H1 (cell line): ENCODE measurements around the gene UBASH3A. TPM values are rescaled to one million over a fixed set of nuclear protein-coding genes. Genes with fewer than 3 reads are reported as not detected.

ENCODE experiments used
- CTCF ChIA-PET: fragments of 300-600 bp; sonication (Branson Sonifier 250); formaldehyde crosslinking; loops from one replicate; lab custom pipeline; 2021; ENCODE audit not compliant: partially characterized antibody; lab: Charles Lee
- POLR2A ChIA-PET: fragments of 300-600 bp; sonication (Branson Sonifier 250); formaldehyde crosslinking; loops from one replicate; lab custom pipeline; 2021; ENCODE audit warnings: inconsistent platforms; ENCODE audit not compliant: partially characterized antibody; lab: Charles Lee
- DNase-seq, 2 experiments: peaks; one replicate each; pipeline versions ENCODE4 v3.0.0 to v3.0.0-alpha.2; 2010 to 2022; ENCODE audit warnings: low spot score in 2 of 2, low read depth in 1 of 2, mixed read lengths in 1 of 2
- FAIRE-seq: peaks from 2 replicates; lab custom pipeline; 2011; peaks lifted over from hg19 to GRCh38; lab: Jason Lieb, UNC
- H2AFZ ChIP-seq: 2 replicates; pipeline ENCODE4 v1.8.1; 2012; ENCODE audit warnings: low read length, inconsistent platforms
- H2AK5ac ChIP-seq: 2 replicates; pipeline ENCODE4 v1.6.1; 2013; ENCODE audit warnings: low read depth, low read length
- H2BK120ac ChIP-seq: replicated peaks from 2 replicates; pipeline ENCODE3; 2013; ENCODE audit warnings: low read depth, low read length, inconsistent platforms
- H2BK12ac ChIP-seq: 2 replicates; pipeline ENCODE4 v1.6.1; 2013; ENCODE audit warnings: low read depth, low read length
- H2BK15ac ChIP-seq: 2 replicates; pipeline ENCODE4 v1.6.1; 2013; ENCODE audit warnings: low read length
- H2BK20ac ChIP-seq: 2 replicates; pipeline ENCODE4 v1.6.1; 2013; ENCODE audit warnings: low read length
- H2BK5ac ChIP-seq: 2 replicates; pipeline ENCODE4 v1.6.1; 2013; ENCODE audit warnings: low read depth, low read length
- H3K14ac ChIP-seq: 2 replicates; pipeline ENCODE4 v1.6.1; 2013; ENCODE audit warnings: inconsistent platforms; ENCODE audit not compliant: insufficient read length
- H3K18ac ChIP-seq: 2 replicates; pipeline ENCODE4 v1.6.1; 2013; ENCODE audit warnings: low read length; ENCODE audit errors: extremely low read depth
- H3K23ac ChIP-seq: 2 replicates; pipeline ENCODE4 v1.6.1; 2013; ENCODE audit warnings: inconsistent platforms; ENCODE audit not compliant: insufficient read length
- H3K23me2 ChIP-seq: 2 replicates; pipeline ENCODE4 v1.6.1; 2013; ENCODE audit warnings: low read depth, low read length
- H3K27ac ChIP-seq: 2 replicates; pipeline ENCODE4 v1.6.1; 2011; ENCODE audit warnings: low read depth, low read length, inconsistent platforms
- H3K27me3 ChIP-seq, 4 experiments: replicated peaks in 1 of 4; 1 replicate in 1 of 4; 2 replicates in 3 of 4; pipeline versions ENCODE4 v1.6.1 to v1.8.1; 2011 to 2013; ENCODE audit warnings: low read length in 3 of 4, mild to moderate bottlenecking in 3 of 4, inconsistent platforms in 2 of 4, mixed read lengths in 2 of 4, moderate library complexity in 1 of 4; ENCODE audit not compliant: control insufficient read depth in 3 of 4, insufficient read depth in 3 of 4; ENCODE audit errors: extremely low read depth in 1 of 4
- H3K36me3 ChIP-seq, 4 experiments: 2 replicates each; pipeline versions ENCODE4 v1.6.1 to v1.8.1; 2011 to 2013; ENCODE audit warnings: mild to moderate bottlenecking in 4 of 4, low read length in 3 of 4, moderate library complexity in 2 of 4, control low read depth in 1 of 4, inconsistent platforms in 1 of 4; ENCODE audit not compliant: insufficient read depth in 4 of 4, control insufficient read depth in 2 of 4
- H3K4ac ChIP-seq: replicated peaks from 2 replicates; pipeline ENCODE3; 2013; ENCODE audit warnings: low read length, low read depth, mixed read lengths, inconsistent platforms; ENCODE audit not compliant: insufficient read length
- H3K4me1 ChIP-seq, 4 experiments: replicated peaks in 1 of 4; 1 replicate in 1 of 4; 2 replicates in 3 of 4; pipeline versions ENCODE4 v1.6.1 to v1.8.1; 2011 to 2013; ENCODE audit warnings: low read length in 3 of 4, inconsistent platforms in 2 of 4, mixed read lengths in 1 of 4; ENCODE audit not compliant: insufficient read depth in 4 of 4, control insufficient read depth in 3 of 4
- H3K4me2 ChIP-seq, 2 experiments: 2 replicates each; pipeline versions ENCODE4 v1.6.1 to v1.8.1; 2011 to 2013; ENCODE audit warnings: low read depth in 2 of 2, low read length in 2 of 2, control low read depth in 1 of 2, inconsistent platforms in 1 of 2, mild to moderate bottlenecking in 1 of 2; ENCODE audit not compliant: insufficient read depth in 1 of 2
- H3K4me3 ChIP-seq, 4 experiments: fragments of 200-600, 300-600 bp in 1 of 4; sonication (generic), shearing (Covaris generic), sonication (Bioruptor Twin) in 1 of 4; 2 replicates each; pipeline versions ENCODE4 v1.5.1 to v1.8.1; 2011 to 2016; ENCODE audit warnings: low read length in 4 of 4, low read depth in 3 of 4, control low read depth in 2 of 4, inconsistent platforms in 2 of 4, mild to moderate bottlenecking in 2 of 4, mixed read lengths in 1 of 4, moderate library complexity in 1 of 4; ENCODE audit not compliant: insufficient read depth in 2 of 4; ENCODE audit errors: extremely low read depth in 1 of 4
- H3K56ac ChIP-seq: replicated peaks from 2 replicates; pipeline ENCODE3; 2013; ENCODE audit warnings: low read depth, mild to moderate bottlenecking, mixed read lengths, low read length, inconsistent platforms; ENCODE audit not compliant: insufficient read length
- H3K79me1 ChIP-seq: 2 replicates; pipeline ENCODE4 v1.6.1; 2013; ENCODE audit warnings: low read depth, low read length, control low read depth
- H3K79me2 ChIP-seq, 2 experiments: 2 replicates each; pipeline versions ENCODE4 v1.6.1 to v1.8.1; 2012 to 2013; ENCODE audit warnings: low read length in 2 of 2, mild to moderate bottlenecking in 2 of 2, inconsistent platforms in 1 of 2; ENCODE audit not compliant: insufficient read depth in 2 of 2, control insufficient read depth in 1 of 2
- H3K9ac ChIP-seq, 4 experiments: replicated peaks in 1 of 4; 1 replicate in 1 of 4; 2 replicates in 3 of 4; pipeline versions ENCODE4 v1.6.1 to v1.8.1; 2011 to 2013; ENCODE audit warnings: low read depth in 3 of 4, low read length in 3 of 4, control low read depth in 2 of 4, mild to moderate bottlenecking in 2 of 4, moderate library complexity in 2 of 4, inconsistent platforms in 1 of 4; ENCODE audit errors: extremely low read depth in 1 of 4
- H3K9me3 ChIP-seq, 2 experiments: 2 replicates each; pipeline versions ENCODE4 v1.6.1 to v1.8.1; 2012 to 2013; ENCODE audit warnings: mild to moderate bottlenecking in 2 of 2, moderate library complexity in 2 of 2, control low read depth in 1 of 2, inconsistent platforms in 1 of 2, low read depth in 1 of 2, low read length in 1 of 2, mixed read lengths in 1 of 2; ENCODE audit not compliant: insufficient read depth in 2 of 2
- H4K20me1 ChIP-seq, 2 experiments: replicated peaks in 1 of 2; 2 replicates each; pipeline versions ENCODE3 to v1.8.1; 2011 to 2013; ENCODE audit warnings: inconsistent platforms in 2 of 2, low read length in 2 of 2, mild to moderate bottlenecking in 1 of 2; ENCODE audit not compliant: insufficient read depth in 2 of 2, control insufficient read depth in 1 of 2
- H4K5ac ChIP-seq: 2 replicates; pipeline ENCODE4 v1.6.1; 2013; ENCODE audit warnings: low read length, low read depth, mixed read lengths, inconsistent platforms; ENCODE audit not compliant: insufficient read length
- H4K8ac ChIP-seq: 2 replicates; pipeline ENCODE4 v1.8.0; 2013; ENCODE audit warnings: mild to moderate bottlenecking, moderate library complexity, low read length, inconsistent platforms; ENCODE audit not compliant: insufficient read depth; ENCODE audit errors: extremely low read depth
- H4K91ac ChIP-seq: replicated peaks from 2 replicates; pipeline ENCODE3; 2013; ENCODE audit warnings: low read length, mixed read lengths, inconsistent platforms; ENCODE audit not compliant: insufficient read length
- E2F6 ChIP-seq: IDR thresholded peaks from 2 replicates; pipeline ENCODE4 v1.6.1; 2012; ENCODE audit warnings: inconsistent platforms
- RAD21 ChIP-seq, 2 experiments: IDR thresholded peaks in 1 of 2; conservative IDR thresholded peaks in 1 of 2; 2 replicates each; pipeline ENCODE4 v1.6.1; 2011; ENCODE audit warnings: low read depth in 2 of 2, low read length in 2 of 2, improper control_type of control experiment in 1 of 2, inconsistent platforms in 1 of 2, mild to moderate bottlenecking in 1 of 2, moderate library complexity in 1 of 2
- SIN3A ChIP-seq, 2 experiments: IDR thresholded peaks in 1 of 2; conservative IDR thresholded peaks in 1 of 2; 2 replicates each; pipeline ENCODE4 v1.6.1; 2011 to 2012; ENCODE audit warnings: low read length in 2 of 2, improper control_type of control experiment in 1 of 2, low read depth in 1 of 2, mild to moderate bottlenecking in 1 of 2
- SIX5 ChIP-seq: IDR thresholded peaks from 2 replicates; pipeline ENCODE4 v1.6.1; 2011; ENCODE audit warnings: mild to moderate bottlenecking, low read depth, low read length
- SUZ12 ChIP-seq: fragments of 200-600 bp; sonication (generic); IDR thresholded peaks from 2 replicates; pipeline ENCODE4 v1.6.1; 2012; ENCODE audit warnings: mild to moderate bottlenecking, inconsistent platforms, low read length, moderate library complexity, mixed read lengths
- ZNF274 ChIP-seq: IDR thresholded peaks from 2 replicates; pipeline ENCODE4 v1.7.0; 2012; ENCODE audit warnings: low read length, borderline replicate concordance; ENCODE audit errors: extremely low read depth
- WGBS, 2 experiments: shearing (Covaris generic) in 1 of 2; methylation state at CpG; one replicate each; pipeline versions ENCODE4 v1.1.6 to v1.1.7; 2013 to 2015; ENCODE audit warnings: low lambda C conversion rate in 2 of 2, mixed read lengths in 2 of 2, inconsistent platforms in 1 of 2, low coverage in 1 of 2, missing lambda C conversion rate in 1 of 2; ENCODE audit not compliant: insufficient replicate concordance in 2 of 2, insufficient coverage in 1 of 2, insufficient read length in 1 of 2; ENCODE audit errors: extremely low coverage in 1 of 2, missing lambda C conversion rate in 1 of 2; 5-methylcytosine and 5-hydroxymethylcytosine counted together
- polyA plus RNA-seq, 7 experiments: library from polyadenylated mRNA; depleted of rRNA in 3 of 7; stranded (reverse) in 5 of 7; unstranded in 2 of 7; fragments of >200 nt in 5 of 7; fragments of 200-250 nt in 2 of 7; gene quantifications; 1 replicate in 5 of 7; 2 replicates in 1 of 7; 4 replicates in 1 of 7; pipeline versions ENCODE4 v1.2.1 to v1.2.3, GENCODE V29; 2011 to 2013; ENCODE audit warnings: missing spikeins in 2 of 7, mixed read lengths in 2 of 7
- total RNA-seq: library from RNA; stranded (reverse); fragmentation: NEBNext Ultra II Directional; extraction: Animal tissue kit (Norgen Biotek cat#: 25700); gene quantifications from 2 replicates; pipeline ENCODE4 v1.2.1, GENCODE V29; 2021

Gene UBASH3A
- total and polyA plus RNA-seq, 2 of the 8 experiments (the other 6 are each of a cell fraction or from before 2014, with no cell fraction given) = not detected

GRCh38 chr21:42475036-42475435, 71.3 kb downstream of the UBASH3A start:
- Histone ChIP-seq H3K4me3 (no peak overlapping the region), H2BK15ac (no peak overlapping the region), H3K4me1 (peaks cover 3 to 9% (median 5%) of the 10 kb centered on the region in 4 experiments; a peak in 5 of 7 replicates), H3K27me3 (no peaks in the 10 kb centered on the region), H2BK20ac (no peak overlapping the region), H3K27ac (no peak overlapping the region), H3K9me3 (no peaks in the 10 kb centered on the region), H3K56ac (no peak overlapping the region), H3K14ac (no peak overlapping the region), H3K79me1 (no peaks in the 10 kb centered on the region), H2AFZ (no peak overlapping the region), H3K4ac (no peak overlapping the region), H2BK12ac (no peak overlapping the region; the same call in 1 of the 2 replicates), H3K9ac (no peak overlapping the region), H4K20me1 (no peaks in the 10 kb centered on the region), H3K23me2 (no peaks in the 10 kb centered on the region; the same call in 1 of the 2 replicates), H4K5ac (no peak overlapping the region), H4K8ac (no peak overlapping the region), H3K79me2 (no peaks in the 10 kb centered on the region), H3K18ac (no peak overlapping the region), H2BK120ac (no peak overlapping the region), H2BK5ac (no peak overlapping the region), H4K91ac (no peak overlapping the region), H3K4me2 (no peak overlapping the region), H2AK5ac (no peak overlapping the region), H3K23ac (no peak overlapping the region), H3K36me3 (no peaks in the 10 kb centered on the region)
- FAIRE-seq (no peak), DNase-seq (no peak)
- POLR2A ChIA-PET = interaction anchor here (0.7 kb wide), 1 partner anchor 103 kb away, joined by 3 read pairs; no protein-coding TSS in a partner anchor
- CTCF ChIA-PET = interaction anchor here (1.1 to 2.8 kb wide), 3 partner anchors 39 to 1137 kb away, joined by 3 to 7 read pairs (median 3); no protein-coding TSS in a partner anchor
- 91% methylated on average over 7 of the region's 7 CpGs; no CpG with 5 or more reads in 1 of the 2 experiments for whole genome bisulfite sequencing, 2 experiments
- TF ChIP-seq SIX5 (no peak), SUZ12 (no peak), ZNF274 (no peak), RAD21 (IDR thresholded peaks at IDR 0.05 in 1 of 2, conservative IDR thresholded peaks at IDR 0.05 in 1 of 2; ENCODE audit: low read depth in 2 of 2, low read length in 2 of 2) (no peak), E2F6 (no peak), SIN3A (conservative IDR thresholded peaks at IDR 0.05 in 1 of 2, IDR thresholded peaks at IDR 0.05 in 1 of 2; ENCODE audit: low read depth in 1 of 2, low read length in 2 of 2) (no peak)
